ENCODE measurements around the gene TBX10.

GRCh38 chr11:67604815-67605214 lies 34.7 kb downstream of the TBX10 start:
- no peak for TF ChIP-seq CTCF (conservative IDR thresholded peaks at IDR 0.05; ENCODE audit: low read length)
- no peak for TF ChIP-seq EZH2phosphoT487 (IDR thresholded peaks at IDR 0.05; ENCODE audit: borderline replicate concordance, low read depth, low read length)

Measured in OCI-LY7 (cell line).